Inferior parietal cortex (tissue), 1 donor: ENCODE data around the gene COPE.

Source experiments
- DNase-seq: peaks from one replicate; pipeline ENCODE4 v3.0.0-alpha.2; 2016; ENCODE audit errors: extremely low spot score

The COPE gene

DNA sequence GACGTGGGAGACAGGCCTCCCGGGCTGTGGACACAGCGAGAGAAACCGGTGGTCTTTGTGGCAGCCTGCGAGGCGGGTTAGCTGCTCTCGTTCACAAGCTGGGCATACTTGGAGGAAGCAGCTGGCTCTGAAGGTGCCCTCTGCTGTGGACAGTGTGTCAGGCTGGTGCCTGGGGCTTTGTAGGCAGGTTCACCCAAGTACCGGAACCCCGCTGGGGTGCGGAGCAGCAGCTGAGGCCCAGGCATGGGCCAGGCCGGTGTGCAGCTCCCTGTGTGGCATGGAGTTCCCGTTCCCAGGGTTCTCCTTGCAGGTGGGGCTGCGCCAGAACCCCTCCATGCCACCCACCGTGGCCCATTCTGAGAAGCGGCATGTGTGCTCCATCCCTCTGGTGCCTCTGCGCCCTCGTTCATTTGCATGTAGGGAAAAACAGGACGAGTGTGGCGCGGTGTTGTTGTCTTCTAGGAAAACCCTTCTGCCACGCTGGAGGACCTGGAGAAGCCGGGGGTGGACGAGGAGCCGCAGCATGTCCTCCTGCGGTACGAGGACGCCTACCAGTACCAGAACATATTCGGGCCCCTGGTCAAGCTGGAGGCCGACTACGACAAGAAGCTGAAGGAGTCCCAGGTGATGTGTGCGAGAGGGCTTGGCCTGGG lies 67.4 kb downstream of the COPE start:
- no peak for DNase-seq

- no peak for DNase-seq
Observed at GRCh38 chr19:18850471-18851375, 68.5 kb downstream of the COPE start.

GRCh38 chr19:18849838-18850400 lies 69.3 kb downstream of the COPE start:
- no peak for DNase-seq
